Measurements from ENCODE around the gene TAOK3.

Gene TAOK3

DNA sequence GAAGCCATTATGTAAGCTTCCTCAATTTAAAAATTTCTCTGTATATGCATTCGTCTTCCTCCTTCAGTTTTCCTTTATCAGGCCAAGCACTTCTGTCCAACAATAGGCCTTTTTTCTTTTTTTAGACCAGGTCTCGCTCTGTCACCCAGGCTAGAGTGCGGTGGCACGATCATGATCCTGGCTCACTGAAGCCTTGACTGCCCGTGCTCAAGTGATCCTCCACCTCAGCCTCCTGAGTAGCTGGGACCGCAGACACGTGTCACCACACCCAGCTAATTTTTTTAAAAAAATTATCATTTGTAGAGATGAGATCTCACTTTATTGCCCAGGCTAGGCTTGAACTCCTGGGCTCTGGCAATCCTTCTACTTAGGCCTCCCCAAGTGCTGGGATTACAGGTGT is 25.8 kb downstream of the TAOK3 start:
- POLR2A ChIA-PET = interaction anchor here (0.5 kb wide), 1 partner anchor 20 kb away, joined by 4 read pairs; no protein-coding TSS in a partner anchor
- CTCF ChIA-PET = interaction anchor here (1.2 to 6.0 kb wide), 6 partner anchors 9 to 164 kb away, joined by 3 to 47 read pairs (median 6); partner anchors contain the start of gene SUDS3
- no peak for DNase-seq (ENCODE audit: extremely low spot score)

GRCh38 chr12:118345355-118345754 is 27.4 kb downstream of the TAOK3 start:
- no peak for DNase-seq (ENCODE audit: extremely low spot score)
- TF ChIP-seq CTCF (IDR thresholded peaks at IDR 0.05; ENCODE audit: control extremely low read depth, extremely low read depth, low read depth, missing control alignments) = no peak
- ChIA-PET CTCF (interaction anchor here (1.1 to 6.0 kb wide), 5 partner anchors 10 to 36 kb away, joined by 3 to 47 read pairs (median 3); partner anchors contain the start of gene SUDS3), POLR2A (no interaction called here)

More for the DNA sequence above, 25.8 kb downstream of the TAOK3 start:
- no peak for TF ChIP-seq CTCF (IDR thresholded peaks at IDR 0.05; ENCODE audit: control extremely low read depth, extremely low read depth, low read depth, missing control alignments)

DNA sequence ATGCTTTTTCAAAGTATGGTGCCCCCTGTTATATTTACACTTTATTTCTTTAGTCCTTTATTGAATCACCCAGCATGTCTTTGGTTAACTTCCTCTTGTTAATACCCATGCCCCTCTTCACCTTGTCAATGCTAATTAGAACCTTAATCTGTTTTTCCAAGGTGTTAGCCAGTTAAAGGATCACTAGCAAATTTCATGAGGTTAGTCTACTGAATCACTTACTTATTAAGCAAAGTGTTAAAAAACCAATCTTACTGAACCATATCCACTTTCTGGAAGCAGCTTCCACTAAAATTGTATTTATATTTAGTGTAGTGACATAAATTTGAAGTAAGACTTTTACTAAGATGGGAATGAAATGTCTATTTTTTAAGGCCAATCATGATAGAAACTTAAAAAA is 27.9 kb downstream of the TAOK3 start:
- no peak for DNase-seq (ENCODE audit: extremely low spot score)
- CTCF ChIA-PET = interaction anchor here (1.1 to 6.0 kb wide), 4 partner anchors 10 to 31 kb away, joined by 3 to 47 read pairs (median 8); partner anchors contain the start of gene SUDS3
- no peak for TF ChIP-seq CTCF (IDR thresholded peaks at IDR 0.05; ENCODE audit: control extremely low read depth, extremely low read depth, low read depth, missing control alignments)
- POLR2A ChIA-PET = no interaction called here

DNA sequence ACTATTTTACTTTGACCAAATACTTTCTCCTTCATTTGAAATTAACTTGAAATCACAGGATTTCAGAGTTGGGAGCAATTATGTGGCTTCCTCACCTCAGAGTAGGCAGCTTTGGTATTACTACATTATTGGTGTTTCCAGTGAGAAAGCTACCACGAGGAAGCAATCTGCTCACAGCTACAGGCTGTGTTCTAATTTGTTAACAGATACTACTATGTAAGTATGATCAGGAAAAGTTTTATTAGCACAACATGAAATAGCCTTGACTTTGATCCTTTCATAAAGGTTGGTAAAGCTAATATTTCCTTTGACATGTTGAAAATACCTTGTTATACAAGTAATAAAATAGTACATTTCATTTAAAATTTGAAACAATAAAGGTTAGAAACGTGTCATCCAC is 30.6 kb downstream of the TAOK3 start:
- no peak for TF ChIP-seq CTCF (IDR thresholded peaks at IDR 0.05; ENCODE audit: control extremely low read depth, extremely low read depth, low read depth, missing control alignments)
- ChIA-PET POLR2A (no interaction called here), CTCF (interaction anchor here (0.6 to 1.2 kb wide), 6 partner anchors 12 to 34 kb away, joined by 3 to 5 read pairs (median 3); partner anchors contain the start of gene SUDS3)
- no peak for DNase-seq (ENCODE audit: extremely low spot score)

GRCh38 chr12:118337194-118337838 is 35.4 kb downstream of the TAOK3 start:
- CTCF ChIA-PET = interaction anchor here (1.0 to 2.3 kb wide), 3 partner anchors 9 to 21 kb away, joined by 3 to 7 read pairs (median 4); no protein-coding TSS in a partner anchor
- POLR2A ChIA-PET = no interaction called here
- no peak for DNase-seq (ENCODE audit: extremely low spot score)
- TF ChIP-seq CTCF (IDR thresholded peaks at IDR 0.05; ENCODE audit: control extremely low read depth, extremely low read depth, low read depth, missing control alignments) = no peak

GRCh38 chr12:118336123-118336522 is 36.6 kb downstream of the TAOK3 start:
- CTCF ChIA-PET = interaction anchor here (1.0 to 2.5 kb wide), 5 partner anchors 12 to 68 kb away, joined by 3 to 11 read pairs (median 7); partner anchors contain the start of gene SUDS3

More at GRCh38 chr12:118336123-118336522, 36.6 kb downstream of the TAOK3 start:
- DNase-seq (ENCODE audit: extremely low spot score) = no peak
- POLR2A ChIA-PET = no interaction called here
- TF ChIP-seq CTCF (IDR thresholded peaks at IDR 0.05; ENCODE audit: control extremely low read depth, extremely low read depth, low read depth, missing control alignments) = no peak

Measured in GM10248 (cell line).